HepG2 (cell line): ENCODE results near the gene PRR5L. TPM values are rescaled to one million over a fixed set of nuclear protein-coding genes. Genes with fewer than 3 reads are reported as not detected.
A peak's percentile ranks its signal among the peaks of the same experiment; 100 is the strongest.

ENCODE experiments used
- CEBPB ChIP-seq: IDR thresholded peaks from 2 replicates; pipeline ENCODE4 v1.6.1; 2011; ENCODE audit warnings: low read depth, low read length, improper control_type of control experiment, borderline replicate concordance
- NFIB ChIP-seq: sonication (generic); formaldehyde crosslinking; IDR thresholded peaks from 2 replicates; pipeline ENCODE4 v1.9.0; 2021; ENCODE audit warnings: missing genetic modification reagents, mild to moderate bottlenecking, borderline replicate concordance
- PLRG1 ChIP-seq: fragments of 450-650 bp; conservative IDR thresholded peaks from 2 replicates; pipeline ENCODE4 v1.6.1; 2016
- RAD51 ChIP-seq: fragments of 450-650 bp; IDR thresholded peaks from 2 replicates; pipeline ENCODE4 v1.6.1; 2016; ENCODE audit warnings: borderline replicate concordance
- SCMH1 ChIP-seq: sonication (generic); formaldehyde crosslinking; IDR thresholded peaks from 2 replicates; pipeline ENCODE4 v1.9.0; 2021; ENCODE audit warnings: missing genetic modification reagents, mild to moderate bottlenecking, borderline replicate concordance
- SETDB1 ChIP-seq: sonication (generic); formaldehyde crosslinking; IDR thresholded peaks from 2 replicates; pipeline ENCODE4 v1.5.1; 2020; ENCODE audit warnings: missing genetic modification reagents, mild to moderate bottlenecking, borderline replicate concordance
- SIN3A ChIP-seq: IDR thresholded peaks from 2 replicates; pipeline ENCODE4 v1.6.1; 2011; ENCODE audit warnings: low read depth, mild to moderate bottlenecking, control low read depth, low read length, borderline replicate concordance
- SRF ChIP-seq: IDR thresholded peaks from 2 replicates; pipeline ENCODE4 v1.6.1; 2011; ENCODE audit warnings: mild to moderate bottlenecking, low read depth, low read length, moderate library complexity
- U2AF1 ChIP-seq: fragments of 200-400 bp; formaldehyde crosslinking; optimal IDR thresholded peaks from 2 replicates; pipeline ENCODE3; 2017; ENCODE audit warnings: mild to moderate bottlenecking, low read depth, low read length
- ZBTB20 ChIP-seq: sonication (generic); formaldehyde crosslinking; IDR thresholded peaks from 2 replicates; pipeline ENCODE4 v1.8.1; 2023; ENCODE audit warnings: missing genetic modification reagents, low read depth, mild to moderate bottlenecking, borderline replicate concordance
- ZNF253 ChIP-seq: sonication (generic); formaldehyde crosslinking; IDR thresholded peaks from 2 replicates; pipeline ENCODE4 v1.8.0; 2022; ENCODE audit warnings: mild to moderate bottlenecking, missing genetic modification reagents, borderline replicate concordance
- ZNF512 ChIP-seq: sonication (generic); formaldehyde crosslinking; IDR thresholded peaks from 2 replicates; pipeline ENCODE4 v1.4.0; 2020; ENCODE audit warnings: mild to moderate bottlenecking, missing genetic modification reagents
- ZNF580 ChIP-seq: IDR thresholded peaks from 2 replicates; pipeline ENCODE4 v1.6.1; 2016; ENCODE audit warnings: low read depth, borderline replicate concordance
- ZNF687 ChIP-seq: sonication (generic); formaldehyde crosslinking; IDR thresholded peaks from 2 replicates; pipeline ENCODE4 v1.5.1; 2020; ENCODE audit warnings: mild to moderate bottlenecking, missing genetic modification reagents, moderate library complexity
- ZNF761 ChIP-seq: sonication (generic); formaldehyde crosslinking; conservative IDR thresholded peaks from 2 replicates; pipeline ENCODE4 v1.4.0; 2020; ENCODE audit warnings: mild to moderate bottlenecking, missing genetic modification reagents
- polyA plus RNA-seq, 8 experiments: library from polyadenylated mRNA; depleted of rRNA in 3 of 8; stranded (reverse) in 7 of 8; unstranded in 1 of 8; fragments of >200 nt; fragmentation: Illumina TruSeq in 4 of 8; extraction: Trizol in 4 of 8; gene quantifications; 2 replicates each; pipeline versions ENCODE4 v1.2.1 to v1.2.3, GENCODE V29; 2011 to 2016; ENCODE audit warnings: low read depth in 4 of 8, missing spikeins in 1 of 8, mixed read lengths in 1 of 8; ENCODE audit not compliant: insufficient read depth in 1 of 8
- total RNA-seq, 5 experiments: library from RNA; depleted of rRNA; stranded (reverse); fragments of >200 nt; fragmentation: Illumina TruSeq; extraction: Trizol; gene quantifications; 2 replicates each; pipeline ENCODE4 v1.2.3, GENCODE V29; 2016; ENCODE audit warnings: low read depth in 1 of 5
- TF ChIP-seq, protein P1 (sequence below): sonication (generic); formaldehyde crosslinking; IDR thresholded peaks from 2 replicates; pipeline ENCODE4 v1.8.1; 2023; ENCODE audit warnings: mild to moderate bottlenecking, missing genetic modification reagents
- TF ChIP-seq, protein P2 (sequence below): sonication (generic); formaldehyde crosslinking; IDR thresholded peaks from 2 replicates; pipeline ENCODE4 v1.5.0; 2020; ENCODE audit warnings: missing genetic modification reagents
- TF ChIP-seq, protein P3 (sequence below): sonication (generic); formaldehyde crosslinking; IDR thresholded peaks from 2 replicates; pipeline ENCODE4 v1.4.0; 2020; ENCODE audit warnings: missing genetic modification reagents, low read depth, mild to moderate bottlenecking, borderline replicate concordance

PRR5L gene
- total and polyA plus RNA-seq, 2 of the 13 experiments (the other 11 are each of a cell fraction or from before 2014, with no cell fraction given) = 0.16 TPM; not detected in 1

DNA sequence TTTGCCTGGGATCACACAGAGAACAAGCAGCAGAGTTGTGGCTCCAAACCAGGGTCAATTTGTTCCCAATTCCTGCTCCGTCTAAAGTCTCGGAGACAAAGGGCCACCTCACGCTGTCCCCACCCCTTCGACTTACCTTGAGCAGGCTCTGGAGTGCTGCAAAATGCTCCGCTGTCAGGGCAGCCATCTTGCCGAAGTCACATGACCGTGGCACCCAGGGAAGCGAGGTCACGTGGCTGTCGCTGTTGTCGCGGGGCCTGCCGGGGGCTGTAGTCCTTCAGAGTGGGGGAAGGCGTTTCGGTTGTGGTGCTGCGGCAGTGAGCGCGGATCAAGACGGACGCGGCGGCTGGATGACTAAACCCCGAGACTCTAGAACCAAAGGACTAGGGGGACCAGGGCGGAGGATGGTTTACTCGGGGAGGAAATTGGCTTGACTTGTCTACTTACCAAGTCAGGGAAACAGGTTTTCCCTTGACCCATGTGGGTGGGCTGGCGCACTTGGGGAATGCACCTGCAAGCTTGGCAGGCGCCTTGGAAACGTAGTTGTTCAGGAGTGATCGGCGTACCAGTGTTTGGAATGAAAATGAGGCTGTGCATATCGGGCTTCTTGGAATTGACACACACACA lies 6.7 kb upstream of the PRR5L start, which contains the start of gene COMMD9 (continued):
- no peak for TF ChIP-seq SETDB1 (CRISPR knock-in tag)
- TF ChIP-seq, protein P1, sequence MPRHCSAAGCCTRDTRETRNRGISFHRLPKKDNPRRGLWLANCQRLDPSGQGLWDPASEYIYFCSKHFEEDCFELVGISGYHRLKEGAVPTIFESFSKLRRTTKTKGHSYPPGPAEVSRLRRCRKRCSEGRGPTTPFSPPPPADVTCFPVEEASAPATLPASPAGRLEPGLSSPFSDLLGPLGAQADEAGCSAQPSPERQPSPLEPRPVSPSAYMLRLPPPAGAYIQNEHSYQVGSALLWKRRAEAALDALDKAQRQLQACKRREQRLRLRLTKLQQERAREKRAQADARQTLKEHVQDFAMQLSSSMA (CRISPR knock-in tag) = no peak
- TF ChIP-seq, protein P2, sequence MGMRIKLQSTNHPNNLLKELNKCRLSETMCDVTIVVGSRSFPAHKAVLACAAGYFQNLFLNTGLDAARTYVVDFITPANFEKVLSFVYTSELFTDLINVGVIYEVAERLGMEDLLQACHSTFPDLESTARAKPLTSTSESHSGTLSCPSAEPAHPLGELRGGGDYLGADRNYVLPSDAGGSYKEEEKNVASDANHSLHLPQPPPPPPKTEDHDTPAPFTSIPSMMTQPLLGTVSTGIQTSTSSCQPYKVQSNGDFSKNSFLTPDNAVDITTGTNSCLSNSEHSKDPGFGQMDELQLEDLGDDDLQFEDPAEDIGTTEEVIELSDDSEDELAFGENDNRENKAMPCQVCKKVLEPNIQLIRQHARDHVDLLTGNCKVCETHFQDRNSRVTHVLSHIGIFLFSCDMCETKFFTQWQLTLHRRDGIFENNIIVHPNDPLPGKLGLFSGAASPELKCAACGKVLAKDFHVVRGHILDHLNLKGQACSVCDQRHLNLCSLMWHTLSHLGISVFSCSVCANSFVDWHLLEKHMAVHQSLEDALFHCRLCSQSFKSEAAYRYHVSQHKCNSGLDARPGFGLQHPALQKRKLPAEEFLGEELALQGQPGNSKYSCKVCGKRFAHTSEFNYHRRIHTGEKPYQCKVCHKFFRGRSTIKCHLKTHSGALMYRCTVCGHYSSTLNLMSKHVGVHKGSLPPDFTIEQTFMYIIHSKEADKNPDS = no peak
- no peak for TF ChIP-seq PLRG1
- TF ChIP-seq NFIB (CRISPR knock-in tag) = no peak
- TF ChIP-seq U2AF1 = no peak
- peak; percentile 99 for TF ChIP-seq RAD51
- TF ChIP-seq ZNF761 (CRISPR knock-in tag) = 0 out of 2 replicates have a peak, but pooled peaks have one; percentile 33
- TF ChIP-seq, protein P3, sequence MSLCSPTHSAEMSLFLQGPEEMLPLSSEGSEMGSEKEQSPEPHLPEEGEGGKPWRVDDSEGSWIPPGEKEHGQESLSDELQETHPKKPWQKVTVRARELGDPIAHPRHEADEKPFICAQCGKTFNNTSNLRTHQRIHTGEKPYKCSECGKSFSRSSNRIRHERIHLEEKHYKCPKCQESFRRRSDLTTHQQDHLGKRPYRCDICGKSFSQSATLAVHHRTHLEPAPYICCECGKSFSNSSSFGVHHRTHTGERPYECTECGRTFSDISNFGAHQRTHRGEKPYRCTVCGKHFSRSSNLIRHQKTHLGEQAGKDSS (CRISPR knock-in tag) = peak; percentile 52; the same call in 1 of the 2 replicates
- TF ChIP-seq ZNF580 = peak; percentile 67; the same call in 1 of the 2 replicates
- TF ChIP-seq ZNF512 = no peak
- no peak for TF ChIP-seq SCMH1 (CRISPR knock-in tag)
- no peak for TF ChIP-seq ZNF253 (CRISPR knock-in tag)
- TF ChIP-seq SRF = no peak
- TF ChIP-seq ZNF687 = peak; percentile 77
- no peak for TF ChIP-seq ZBTB20 (CRISPR knock-in tag)
- no peak for TF ChIP-seq CEBPB
- TF ChIP-seq SIN3A = peak; percentile 99
